Rectal smooth muscle tissue (tissue), 1 donor: Measurements from ENCODE around the gene C12orf60.

Experiments used
- H3K27ac ChIP-seq: one replicate; pipeline ENCODE4 v1.7.0; 2013; ENCODE audit warnings: low read depth, low read length, inconsistent platforms
- H3K27me3 ChIP-seq: one replicate; pipeline ENCODE4 v1.7.0; 2013; ENCODE audit warnings: low read length; ENCODE audit not compliant: control insufficient read depth, insufficient read depth
- H3K36me3 ChIP-seq: one replicate; pipeline ENCODE4 v1.7.0; 2013; ENCODE audit warnings: low read length; ENCODE audit not compliant: control insufficient read depth, insufficient read depth
- H3K4me1 ChIP-seq: one replicate; pipeline ENCODE4 v1.7.0; 2013; ENCODE audit warnings: low read length; ENCODE audit not compliant: control insufficient read depth, insufficient read depth
- H3K4me3 ChIP-seq: one replicate; pipeline ENCODE4 v1.7.0; 2013; ENCODE audit warnings: low read length
- H3K9ac ChIP-seq: one replicate; pipeline ENCODE4 v1.7.0; 2013; ENCODE audit warnings: low read length

The C12orf60 gene

DNA sequence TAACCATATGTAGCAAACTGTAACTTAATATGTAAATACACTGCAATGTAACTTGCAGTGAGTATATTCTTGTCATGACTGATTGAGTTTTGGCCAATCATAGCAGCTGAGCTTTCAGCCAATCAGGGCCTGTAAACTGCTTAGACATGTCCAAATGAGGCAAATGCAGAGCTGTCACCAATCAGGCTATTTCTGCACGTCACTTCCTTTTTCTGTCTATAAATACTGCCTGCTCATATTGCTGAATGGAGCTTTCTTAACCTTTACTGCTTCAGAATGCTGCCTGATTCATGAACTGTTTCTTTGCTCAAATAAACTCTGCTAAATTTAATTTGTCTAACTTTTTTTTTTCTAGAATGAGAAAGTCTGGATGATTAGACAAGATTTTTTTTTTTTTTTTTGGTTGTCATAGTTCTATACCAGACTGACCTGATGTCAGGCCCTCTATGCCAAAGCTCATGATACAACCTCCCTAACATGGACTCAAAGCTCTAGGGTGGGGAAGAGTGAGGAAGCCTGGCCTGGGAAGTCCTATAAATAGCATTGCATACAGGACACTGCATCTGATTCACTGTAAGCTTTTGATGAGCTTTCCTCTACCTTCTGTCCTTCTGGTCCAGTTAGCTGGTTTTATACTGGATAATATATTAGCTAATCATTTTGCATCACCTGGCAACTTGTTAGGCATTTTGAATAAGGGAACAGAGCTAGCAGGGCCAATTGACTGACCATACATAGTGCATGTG lies 70.1 kb downstream of the C12orf60 start:
- Histone ChIP-seq H3K9ac (no peak overlapping the region), H3K36me3 (no peaks in the 10 kb centered on the region), H3K4me3 (no peak overlapping the region), H3K4me1 (no peaks in the 10 kb centered on the region), H3K27me3 (no peaks in the 10 kb centered on the region), H3K27ac (no peak overlapping the region)
